CD4-positive, CD25-positive, alpha-beta regulatory T cell (primary cell): ENCODE results near the gene QSOX2. TPM values are rescaled to one million over a fixed set of nuclear protein-coding genes. Genes with fewer than 3 reads are reported as not detected.

Source experiments
- ATAC-seq, 2 donors: fragments of 150-1000 bp; cut with Tn5 transposase; one replicate each; pipeline ENCODE4 v1.10.0; 2021; ENCODE audit warnings: low read depth in 2 of 2, moderate number of reproducible peaks in 2 of 2, moderate library complexity in 1 of 2
- DNase-seq, 3 donors: peaks; one replicate each; pipeline versions ENCODE4 v3.0.0 to v3.0.0-alpha.2; 2012 to 2022; ENCODE audit warnings: mixed read lengths in 1 of 3
- H3K27ac ChIP-seq: one replicate; pipeline ENCODE4 v1.7.0; 2013; ENCODE audit warnings: mild to moderate bottlenecking, low read length; ENCODE audit not compliant: insufficient read depth, poor library complexity, severe bottlenecking
- H3K27me3 ChIP-seq: one replicate; pipeline ENCODE4 v1.7.0; 2013; ENCODE audit warnings: low read length; ENCODE audit not compliant: control insufficient read depth, insufficient read depth
- H3K36me3 ChIP-seq: one replicate; pipeline ENCODE4 v1.7.0; 2013; ENCODE audit warnings: mild to moderate bottlenecking, low read length, moderate library complexity; ENCODE audit not compliant: control insufficient read depth, insufficient read depth
- H3K4me1 ChIP-seq: 2 replicates; pipeline ENCODE4 v1.7.0; 2013; ENCODE audit warnings: mild to moderate bottlenecking, low read length; ENCODE audit not compliant: insufficient read depth, control insufficient read depth, poor library complexity, severe bottlenecking
- H3K4me3 ChIP-seq: one replicate; pipeline ENCODE4 v1.7.0; 2013; ENCODE audit warnings: low read depth, mild to moderate bottlenecking, low read length, moderate library complexity
- H3K9me3 ChIP-seq, 2 experiments: 1 replicate in 1 of 2; 2 replicates in 1 of 2; pipeline ENCODE4 v1.7.0; 2013; ENCODE audit warnings: low read length in 2 of 2, mild to moderate bottlenecking in 1 of 2, moderate library complexity in 1 of 2; ENCODE audit not compliant: control insufficient read depth in 2 of 2
- H3K27ac Mint-ChIP-seq, 3 donors: one replicate each; pipeline ENCODE4 v1.8.0; 2020 to 2022; ENCODE audit warnings: mild to moderate bottlenecking in 3 of 3, mixed read lengths in 3 of 3, moderate library complexity in 2 of 3
- H3K27me3 Mint-ChIP-seq: one replicate; pipeline ENCODE4 v1.8.0; 2022; ENCODE audit warnings: mild to moderate bottlenecking, mixed read lengths
- H3K36me3 Mint-ChIP-seq: one replicate; pipeline ENCODE4 v1.8.0; 2020; ENCODE audit warnings: mixed read lengths
- H3K4me1 Mint-ChIP-seq, 4 donors: one replicate each; pipeline ENCODE4 v1.8.0; 2020 to 2022; ENCODE audit warnings: mixed read lengths in 4 of 4, mild to moderate bottlenecking in 1 of 4
- H3K4me3 Mint-ChIP-seq, 4 donors: one replicate each; pipeline ENCODE4 v1.8.0; 2020 to 2022; ENCODE audit warnings: mild to moderate bottlenecking in 4 of 4, mixed read lengths in 4 of 4, moderate library complexity in 3 of 4
- H3K9me3 Mint-ChIP-seq, 7 donors: one replicate each; pipeline ENCODE4 v1.8.0; 2020 to 2022; ENCODE audit warnings: mixed read lengths in 7 of 7, mild to moderate bottlenecking in 3 of 7, moderate library complexity in 2 of 7
- polyA plus RNA-seq, 4 donors: library from polyadenylated mRNA; unstranded; fragments of 300-500 nt; fragmentation: Illumina TruSeq; gene quantifications; one replicate each; pipeline ENCODE4 v1.2.3, GENCODE V29; 2021
- total RNA-seq: library from RNA; stranded (reverse); gene quantifications from one replicate; pipeline ENCODE4 v1.2.3, GENCODE V29; 2022

The QSOX2 gene
- total and polyA plus RNA-seq, 5 donors from 2014 or later = 0.33 to 16.6 (median 0.46) TPM

GRCh38 chr9:136230773-136231172 is 14.8 kb downstream of the QSOX2 start:
- Mint-ChIP-seq H3K27ac (peak overlapping the region in 2 of 3 donors; percentile 35 to 95), H3K27me3 (no peaks in the 10 kb centered on the region), H3K4me3 (peak overlapping the region in 1 of 4 donors; percentile 26), H3K9me3 (peaks cover 0 to 1% (median 0%) of the 10 kb centered on the region in 7 donors), H3K36me3 (peaks cover 20% of the 10 kb centered on the region), H3K4me1 (peaks cover 3 to 63% (median 23%) of the 10 kb centered on the region in 4 donors)
- Histone ChIP-seq H3K9me3 (no peaks in the 10 kb centered on the region), H3K27ac (no peak overlapping the region), H3K36me3 (peaks cover 5% of the 10 kb centered on the region), H3K4me3 (no peak overlapping the region), H3K27me3 (no peaks in the 10 kb centered on the region), H3K4me1 (peaks cover 14% of the 10 kb centered on the region)
- ATAC-seq (no peak), DNase-seq (no peak)

- H3K27ac Mint-ChIP-seq = peak overlapping the region in 2 of 3 donors; percentile 35 to 51
- H3K4me1 ChIP-seq = peaks cover 14% of the 10 kb centered on the region
- H3K4me3 Mint-ChIP-seq = peak overlapping the region in 1 of 4 donors; percentile 31
- peaks cover 2% of the 10 kb centered on the region for H3K36me3 ChIP-seq
- ATAC-seq (no peak), DNase-seq (no peak)
- H3K27me3 Mint-ChIP-seq = no peaks in the 10 kb centered on the region
- H3K4me3 ChIP-seq = no peak overlapping the region
- peaks cover 20% of the 10 kb centered on the region for H3K36me3 Mint-ChIP-seq
- no peaks in the 10 kb centered on the region for H3K9me3 ChIP-seq
- peaks cover 3 to 67% (median 23%) of the 10 kb centered on the region in 4 donors for H3K4me1 Mint-ChIP-seq
- no peak overlapping the region for H3K27ac ChIP-seq
- H3K27me3 ChIP-seq = no peaks in the 10 kb centered on the region
- H3K9me3 Mint-ChIP-seq = peaks cover 0 to 1% (median 0%) of the 10 kb centered on the region in 7 donors
Measured at GRCh38 chr9:136230365-136230764, 15.2 kb downstream of the QSOX2 start.

GRCh38 chr9:136229096-136230065 is 16.2 kb downstream of the QSOX2 start:
- H3K9me3 Mint-ChIP-seq = peaks cover 0 to 4% (median 0%) of the 10 kb centered on the region in 7 donors
- H3K36me3 Mint-ChIP-seq = peaks cover 19% of the 10 kb centered on the region
- H3K27me3 ChIP-seq = no peaks in the 10 kb centered on the region
- no peak overlapping the region for H3K4me3 Mint-ChIP-seq
- H3K27ac Mint-ChIP-seq = peak overlapping the region in 1 of 3 donors; percentile 71
- no peaks in the 10 kb centered on the region for H3K27me3 Mint-ChIP-seq
- H3K4me3 ChIP-seq = no peak overlapping the region
- ATAC-seq = no peak
- H3K36me3 ChIP-seq = peaks cover 2% of the 10 kb centered on the region
- H3K4me1 Mint-ChIP-seq = peaks cover 3 to 67% (median 20%) of the 10 kb centered on the region in 4 donors
- no peak overlapping the region for H3K27ac ChIP-seq
- no peaks in the 10 kb centered on the region for H3K9me3 ChIP-seq
- no peak for DNase-seq
- peaks cover 14% of the 10 kb centered on the region for H3K4me1 ChIP-seq

- Histone ChIP-seq H3K4me1 (peaks cover 14% of the 10 kb centered on the region), H3K27me3 (no peaks in the 10 kb centered on the region), H3K27ac (no peak overlapping the region), H3K9me3 (no peaks in the 10 kb centered on the region), H3K36me3 (peaks cover 9% of the 10 kb centered on the region), H3K4me3 (no peak overlapping the region)
- Mint-ChIP-seq H3K9me3 (peaks cover 0 to 4% (median 0%) of the 10 kb centered on the region in 7 donors), H3K27me3 (no peaks in the 10 kb centered on the region), H3K4me1 (peaks cover 3 to 59% (median 15%) of the 10 kb centered on the region in 4 donors), H3K27ac (peak overlapping the region in 1 of 3 donors; percentile 62), H3K4me3 (no peak overlapping the region), H3K36me3 (peaks cover 20% of the 10 kb centered on the region)
- DNase-seq (no peak), ATAC-seq (no peak)
Measured at GRCh38 chr9:136228107-136228875, 17.3 kb downstream of the QSOX2 start.

- no peaks in the 10 kb centered on the region for H3K27me3 Mint-ChIP-seq
- Histone ChIP-seq H3K27me3 (no peaks in the 10 kb centered on the region), H3K27ac (no peak overlapping the region), H3K4me1 (peaks cover 6% of the 10 kb centered on the region), H3K4me3 (no peak overlapping the region), H3K36me3 (peaks cover 17% of the 10 kb centered on the region), H3K9me3 (no peaks in the 10 kb centered on the region)
- DNase-seq = no peak
- peak overlapping the region in 1 of 3 donors; percentile 95 for H3K27ac Mint-ChIP-seq
- peaks cover 0 to 49% (median 8%) of the 10 kb centered on the region in 4 donors for H3K4me1 Mint-ChIP-seq
- H3K9me3 Mint-ChIP-seq = peaks cover 0 to 4% (median 0%) of the 10 kb centered on the region in 7 donors
- ATAC-seq = no peak
- peaks cover 24% of the 10 kb centered on the region for H3K36me3 Mint-ChIP-seq
- no peak overlapping the region for H3K4me3 Mint-ChIP-seq
Measured at GRCh38 chr9:136226680-136227407, 18.8 kb downstream of the QSOX2 start.

- DNase-seq (peak; percentile 36 to 72 (median 70)), ATAC-seq (peak; percentile 64 to 71)
- Histone ChIP-seq H3K27ac (peak overlapping the region; percentile 82), H3K4me1 (no peaks in the 10 kb centered on the region), H3K4me3 (no peak overlapping the region), H3K27me3 (no peaks in the 10 kb centered on the region), H3K36me3 (peaks cover 19% of the 10 kb centered on the region), H3K9me3 (no peaks in the 10 kb centered on the region)
- no peaks in the 10 kb centered on the region for H3K27me3 Mint-ChIP-seq
- peaks cover 0 to 4% (median 0%) of the 10 kb centered on the region in 7 donors for H3K9me3 Mint-ChIP-seq
- H3K4me1 Mint-ChIP-seq = peaks cover 0 to 41% (median 4%) of the 10 kb centered on the region in 4 donors
- H3K27ac Mint-ChIP-seq = peak overlapping the region; percentile 76 to 95 (median 90)
- peak overlapping the region; percentile 38 to 77 (median 58) for H3K4me3 Mint-ChIP-seq
- H3K36me3 Mint-ChIP-seq = peaks cover 26% of the 10 kb centered on the region
Measured at GRCh38 chr9:136225748-136226679, 19.6 kb downstream of the QSOX2 start.
